Osteoblast (primary cell): ENCODE results near the gene ZNF503. TPM values are rescaled to one million over a fixed set of nuclear protein-coding genes. Genes with fewer than 3 reads are reported as not detected.
A peak's percentile ranks its signal among the peaks of the same experiment; 100 is the strongest.

Experiments used
- DNase-seq: peaks from one replicate; pipeline ENCODE4 v3.0.0; 2011; ENCODE audit warnings: low spot score, mixed read lengths; ENCODE audit not compliant: insufficient read length; ENCODE audit errors: missing footprints
- H2AFZ ChIP-seq: 2 replicates; pipeline ENCODE4 v1.6.0; 2011; ENCODE audit warnings: mild to moderate bottlenecking, low read length
- H3K27ac ChIP-seq: 2 replicates; pipeline ENCODE4 v1.5.1; 2011; ENCODE audit warnings: mild to moderate bottlenecking, low read depth, low read length, moderate library complexity
- H3K27me3 ChIP-seq: 2 replicates; pipeline ENCODE4 v1.6.0; 2012; ENCODE audit warnings: mild to moderate bottlenecking, control low read depth, inconsistent platforms, low read length, moderate library complexity; ENCODE audit not compliant: insufficient read depth
- H3K36me3 ChIP-seq: 2 replicates; pipeline ENCODE4 v1.5.1; 2011; ENCODE audit warnings: mild to moderate bottlenecking, low read length, control low read depth, moderate library complexity; ENCODE audit not compliant: insufficient read depth
- H3K4me1 ChIP-seq: 2 replicates; pipeline ENCODE4 v1.5.1; 2011; ENCODE audit warnings: mild to moderate bottlenecking, low read length, control low read depth, moderate library complexity; ENCODE audit not compliant: insufficient read depth
- H3K4me2 ChIP-seq: 2 replicates; pipeline ENCODE4 v1.6.0; 2011; ENCODE audit warnings: mild to moderate bottlenecking, low read length; ENCODE audit not compliant: insufficient read depth
- H3K4me3 ChIP-seq: fragments of 200-600 bp; sonication (generic); 3 replicates; pipeline ENCODE4 v1.5.1; 2012; ENCODE audit warnings: mild to moderate bottlenecking, low read length, inconsistent platforms; ENCODE audit not compliant: insufficient read depth
- H3K79me2 ChIP-seq: 2 replicates; pipeline ENCODE4 v1.6.0; 2012; ENCODE audit warnings: mild to moderate bottlenecking, low read length, control low read depth, inconsistent platforms; ENCODE audit not compliant: insufficient read depth
- H3K9me3 ChIP-seq: 2 replicates; pipeline ENCODE4 v1.5.1; 2011; ENCODE audit warnings: low read depth, low read length, control low read depth
- H4K20me1 ChIP-seq: 2 replicates; pipeline ENCODE4 v1.6.0; 2012; ENCODE audit warnings: mild to moderate bottlenecking, low read length, control low read depth; ENCODE audit not compliant: insufficient read depth
- total RNA-seq: library from RNA; depleted of rRNA; stranded (reverse); fragments of >200 nt; gene quantifications from 2 replicates; pipeline ENCODE4 v1.2.3, GENCODE V29; 2012
- TF ChIP-seq, protein P1 (sequence below): IDR thresholded peaks from 2 replicates; pipeline ENCODE4 v1.5.1; 2011; ENCODE audit warnings: mild to moderate bottlenecking, low read depth, low read length, moderate library complexity; ENCODE audit errors: extremely low read depth

Gene ZNF503
- total RNA-seq, 1 donor: 18.5 TPM

DNA sequence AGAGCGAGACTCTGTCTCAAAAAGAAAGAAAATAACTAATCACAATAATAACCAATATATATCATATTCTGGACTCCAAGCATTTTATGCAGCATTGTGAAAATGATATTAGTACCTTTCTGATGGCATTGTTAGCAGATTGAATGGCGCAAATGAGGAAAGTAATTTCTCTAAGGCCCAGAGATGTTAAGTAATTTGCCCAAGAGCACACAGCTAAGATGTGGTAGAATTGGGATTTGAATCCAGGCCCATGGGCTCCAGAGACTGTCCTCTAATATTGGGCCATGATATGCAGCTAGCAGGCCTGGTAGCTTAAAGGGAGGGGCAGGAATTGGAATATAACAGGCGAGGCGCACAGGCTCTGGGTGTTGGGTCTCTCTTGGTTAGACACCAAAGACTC is 44.1 kb downstream of the ZNF503 start:
- H3K9me3 ChIP-seq: no peaks in the 10 kb centered on the region
- H3K4me3 ChIP-seq: no peak overlapping the region
- H3K79me2 ChIP-seq: no peaks in the 10 kb centered on the region
- H2AFZ ChIP-seq: no peak overlapping the region
- DNase-seq: no peak
- peaks cover 20% of the 10 kb centered on the region for H3K4me1 ChIP-seq
- H3K27me3 ChIP-seq: no peaks in the 10 kb centered on the region
- TF ChIP-seq, protein P1, sequence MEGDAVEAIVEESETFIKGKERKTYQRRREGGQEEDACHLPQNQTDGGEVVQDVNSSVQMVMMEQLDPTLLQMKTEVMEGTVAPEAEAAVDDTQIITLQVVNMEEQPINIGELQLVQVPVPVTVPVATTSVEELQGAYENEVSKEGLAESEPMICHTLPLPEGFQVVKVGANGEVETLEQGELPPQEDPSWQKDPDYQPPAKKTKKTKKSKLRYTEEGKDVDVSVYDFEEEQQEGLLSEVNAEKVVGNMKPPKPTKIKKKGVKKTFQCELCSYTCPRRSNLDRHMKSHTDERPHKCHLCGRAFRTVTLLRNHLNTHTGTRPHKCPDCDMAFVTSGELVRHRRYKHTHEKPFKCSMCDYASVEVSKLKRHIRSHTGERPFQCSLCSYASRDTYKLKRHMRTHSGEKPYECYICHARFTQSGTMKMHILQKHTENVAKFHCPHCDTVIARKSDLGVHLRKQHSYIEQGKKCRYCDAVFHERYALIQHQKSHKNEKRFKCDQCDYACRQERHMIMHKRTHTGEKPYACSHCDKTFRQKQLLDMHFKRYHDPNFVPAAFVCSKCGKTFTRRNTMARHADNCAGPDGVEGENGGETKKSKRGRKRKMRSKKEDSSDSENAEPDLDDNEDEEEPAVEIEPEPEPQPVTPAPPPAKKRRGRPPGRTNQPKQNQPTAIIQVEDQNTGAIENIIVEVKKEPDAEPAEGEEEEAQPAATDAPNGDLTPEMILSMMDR: no peak
- H3K36me3 ChIP-seq: no peaks in the 10 kb centered on the region
- no peak overlapping the region for H3K27ac ChIP-seq
- no peak overlapping the region for H3K4me2 ChIP-seq
- H4K20me1 ChIP-seq: no peaks in the 10 kb centered on the region

- no peaks in the 10 kb centered on the region for H3K79me2 ChIP-seq
- no peak overlapping the region for H3K27ac ChIP-seq
- H4K20me1 ChIP-seq: no peaks in the 10 kb centered on the region
- H2AFZ ChIP-seq: no peak overlapping the region
- H3K4me2 ChIP-seq: no peak overlapping the region
- no peak for DNase-seq
- no peaks in the 10 kb centered on the region for H3K9me3 ChIP-seq
- TF ChIP-seq, protein P1: no peak
- no peaks in the 10 kb centered on the region for H3K36me3 ChIP-seq
- no peak overlapping the region for H3K4me3 ChIP-seq
- no peaks in the 10 kb centered on the region for H3K27me3 ChIP-seq
- H3K4me1 ChIP-seq: peaks cover 20% of the 10 kb centered on the region
Observed at GRCh38 chr10:75356484-75356883, 45.1 kb downstream of the ZNF503 start.

DNA sequence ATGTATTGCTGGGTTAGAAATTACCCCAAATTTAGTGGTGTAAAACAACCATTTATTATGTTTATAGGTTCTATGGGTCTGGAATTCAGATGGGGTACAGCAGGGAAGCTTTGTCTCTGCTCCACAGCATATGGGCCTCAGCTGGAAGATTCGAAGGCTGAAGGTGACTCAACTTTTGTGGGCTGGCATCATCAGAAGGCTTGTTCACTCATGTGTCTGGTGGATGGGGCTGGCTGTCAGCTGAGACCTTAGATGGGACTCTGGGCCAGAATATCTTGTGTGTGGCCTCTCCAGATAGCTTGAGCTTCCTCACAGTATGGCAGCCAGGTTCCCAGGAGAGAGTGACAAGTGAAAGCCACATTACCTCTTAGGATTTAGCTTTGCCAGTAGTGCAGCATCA is 45.9 kb downstream of the ZNF503 start:
- TF ChIP-seq, protein P1: no peak
- Histone ChIP-seq H3K36me3 (no peaks in the 10 kb centered on the region), H3K79me2 (no peaks in the 10 kb centered on the region), H3K9me3 (no peaks in the 10 kb centered on the region), H3K27ac (no peak overlapping the region), H3K4me2 (no peak overlapping the region), H3K27me3 (no peaks in the 10 kb centered on the region), H2AFZ (no peak overlapping the region), H3K4me3 (no peak overlapping the region), H3K4me1 (peaks cover 20% of the 10 kb centered on the region), H4K20me1 (no peaks in the 10 kb centered on the region)
- peak; percentile 25 for DNase-seq

GRCh38 chr10:75353183-75353582 is 48.4 kb downstream of the ZNF503 start:
- Histone ChIP-seq H3K27me3 (no peaks in the 10 kb centered on the region), H3K9me3 (no peaks in the 10 kb centered on the region), H3K79me2 (no peaks in the 10 kb centered on the region), H4K20me1 (no peaks in the 10 kb centered on the region), H3K4me1 (peaks cover 2% of the 10 kb centered on the region), H2AFZ (no peak overlapping the region), H3K4me3 (no peak overlapping the region), H3K4me2 (no peak overlapping the region), H3K36me3 (no peaks in the 10 kb centered on the region), H3K27ac (no peak overlapping the region)
- no peak for DNase-seq
- TF ChIP-seq, protein P1: no peak
